Colonic mucosa (tissue), 4 donors: ENCODE results near the gene SACM1L. TPM values are rescaled to one million over a fixed set of nuclear protein-coding genes. Genes with fewer than 3 reads are reported as not detected.

Experiments used
- DNase-seq: peaks from one replicate; pipeline ENCODE4 v3.0.0-alpha.2; 2020
- H3K27ac ChIP-seq: fragments of 200-600 bp; one replicate; pipeline ENCODE4 v1.8.0; 2021
- H3K27me3 ChIP-seq: fragments of 200-600 bp; one replicate; pipeline ENCODE4 v1.8.0; 2021
- H3K36me3 ChIP-seq: fragments of 200-600 bp; one replicate; pipeline ENCODE4 v1.8.0; 2021
- H3K4me1 ChIP-seq: fragments of 200-600 bp; one replicate; pipeline ENCODE4 v1.8.0; 2021; ENCODE audit warnings: mild to moderate bottlenecking
- H3K4me3 ChIP-seq: fragments of 200-600 bp; one replicate; pipeline ENCODE4 v1.8.0; 2021
- H3K9ac ChIP-seq, 2 donors: one replicate each; pipeline ENCODE4 v1.7.0; 2013; ENCODE audit warnings: control low read depth in 2 of 2, low read depth in 2 of 2, low read length in 2 of 2
- H3K9me3 ChIP-seq: fragments of 200-600 bp; one replicate; pipeline ENCODE4 v1.8.0; 2021
- CTCF ChIP-seq: fragments of 200-600 bp; IDR thresholded peaks from one replicate; pipeline ENCODE4 v1.8.0; 2022; ENCODE audit warnings: antibody characterized with exemption, mild to moderate bottlenecking
- intact Hi-C: fragments of 100-400 bp; cut with DNase I; formaldehyde crosslinking; loops from one replicate; pipeline ENCODE4 v1.14.1; 2022
- total RNA-seq, 2 donors: library from RNA; stranded (reverse); fragmentation: NEBNext Ultra II Directional in 1 of 2; extraction: Animal tissue kit (Norgen Biotek cat#: 25700) in 1 of 2; gene quantifications; one replicate each; pipeline ENCODE4 v1.2.1, GENCODE V29; 2021
- donor health status: healthy.
- donor health status: DM: no; HTN: no; CAD: no.
- donor health status: DM: no; HTN: no; CAD: no.

Gene SACM1L
- total RNA-seq, 2 donors from 2014 or later = 47.2 TPM

- H3K36me3 ChIP-seq = no peaks in the 10 kb centered on the region
- DNase-seq = peak; percentile 9
- no peaks in the 10 kb centered on the region for H3K4me1 ChIP-seq
- H3K4me3 ChIP-seq = no peak overlapping the region
- H3K27me3 ChIP-seq = no peaks in the 10 kb centered on the region
- intact Hi-C loops = no loop called here
- TF ChIP-seq CTCF = no peak
- H3K9ac ChIP-seq = no peak overlapping the region
- no peaks in the 10 kb centered on the region for H3K9me3 ChIP-seq
- no peak overlapping the region for H3K27ac ChIP-seq
Measured at GRCh38 chr3:45786801-45787495, 97.8 kb downstream of the SACM1L start.

GRCh38 chr3:45787551-45787950 is 98.4 kb downstream of the SACM1L start:
- Histone ChIP-seq H3K4me1 (no peaks in the 10 kb centered on the region), H3K36me3 (no peaks in the 10 kb centered on the region), H3K27me3 (no peaks in the 10 kb centered on the region), H3K9ac (no peak overlapping the region), H3K9me3 (no peaks in the 10 kb centered on the region), H3K4me3 (no peak overlapping the region), H3K27ac (no peak overlapping the region)
- intact Hi-C loops = no loop called here
- DNase-seq = peak; percentile 9
- TF ChIP-seq CTCF = no peak

- Histone ChIP-seq H3K4me3 (no peak overlapping the region), H3K27ac (no peak overlapping the region), H3K36me3 (no peaks in the 10 kb centered on the region), H3K4me1 (no peaks in the 10 kb centered on the region), H3K9me3 (no peaks in the 10 kb centered on the region), H3K9ac (no peak overlapping the region), H3K27me3 (no peaks in the 10 kb centered on the region)
- no peak for TF ChIP-seq CTCF
- no peak for DNase-seq
- intact Hi-C loops = no loop called here
Measured at GRCh38 chr3:45789235-45789812, 100.1 kb downstream of the SACM1L start.

GRCh38 chr3:45790596-45790995 is 101.4 kb downstream of the SACM1L start:
- H3K27ac ChIP-seq = no peak overlapping the region
- H3K4me1 ChIP-seq = no peaks in the 10 kb centered on the region
- no peak overlapping the region for H3K4me3 ChIP-seq
- no peak for DNase-seq
- TF ChIP-seq CTCF = no peak
- intact Hi-C loops = no loop called here
- peaks cover 4% of the 10 kb centered on the region for H3K27me3 ChIP-seq
- no peaks in the 10 kb centered on the region for H3K36me3 ChIP-seq
- no peaks in the 10 kb centered on the region for H3K9me3 ChIP-seq
- no peak overlapping the region for H3K9ac ChIP-seq

GRCh38 chr3:45792036-45792435 is 102.8 kb downstream of the SACM1L start:
- Histone ChIP-seq H3K9me3 (no peaks in the 10 kb centered on the region), H3K27ac (no peak overlapping the region), H3K4me3 (no peak overlapping the region), H3K9ac (no peak overlapping the region), H3K4me1 (peaks cover 8% of the 10 kb centered on the region), H3K27me3 (peaks cover 14% of the 10 kb centered on the region), H3K36me3 (no peaks in the 10 kb centered on the region)
- no peak for TF ChIP-seq CTCF
- no peak for DNase-seq
- intact Hi-C loops = no loop called here
